GM12873 (cell line): ENCODE measurements around the gene PDE8B.

Source experiments
- TF ChIP-seq, protein P1 (sequence below): IDR thresholded peaks from 2 replicates; pipeline ENCODE4 v1.5.1; 2012; ENCODE audit warnings: low read depth, mild to moderate bottlenecking, moderate library complexity, low read length, control low read depth; ENCODE audit not compliant: insufficient read depth; ENCODE audit errors: missing control alignments

PDE8B gene

DNA sequence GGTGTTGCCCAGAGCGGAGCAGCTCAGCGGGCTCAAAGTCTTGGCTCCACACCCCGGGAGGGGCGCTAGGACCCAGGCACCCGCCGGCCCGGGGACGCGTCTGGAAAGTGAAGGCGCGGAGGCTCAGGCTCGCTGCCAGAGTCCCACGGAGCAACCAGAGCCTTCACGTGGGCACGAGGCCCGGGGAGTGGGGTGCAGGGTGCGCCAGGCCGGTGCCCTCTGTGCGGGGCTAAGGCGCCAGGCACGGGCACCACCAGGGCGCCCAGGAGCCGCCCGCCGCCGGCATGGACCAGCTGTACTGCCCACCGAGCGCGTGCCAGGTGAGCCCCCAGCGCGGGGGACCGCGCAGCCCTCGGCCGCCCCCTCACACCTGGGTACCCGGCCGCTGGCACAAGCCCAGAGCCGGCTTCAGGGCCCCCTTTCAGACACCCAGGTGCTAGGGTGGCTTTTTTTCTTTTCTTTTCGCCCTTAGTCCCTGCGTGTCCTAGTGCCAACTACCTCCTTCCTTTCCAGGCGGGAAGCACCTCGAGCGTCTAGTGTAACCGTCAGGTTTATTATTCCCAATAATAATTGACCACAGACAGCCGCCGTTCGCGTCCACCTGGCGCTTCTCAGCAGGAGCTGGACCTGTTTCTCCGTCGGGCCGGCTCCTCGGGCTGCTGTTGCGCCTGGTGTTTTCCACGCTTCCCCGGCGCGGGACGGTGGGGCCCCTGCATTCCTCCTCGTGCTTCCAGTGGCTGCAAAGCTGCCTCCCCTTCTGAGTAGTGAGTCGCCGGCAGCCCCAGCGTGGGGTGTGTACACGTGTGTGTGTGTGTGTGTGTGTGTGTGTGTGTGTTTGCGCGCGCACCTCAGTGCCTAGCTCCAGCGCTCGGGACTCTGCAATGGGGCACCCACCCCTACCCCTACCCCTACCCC, 30.1 kb upstream of the PDE8B start:
- TF ChIP-seq, protein P1, sequence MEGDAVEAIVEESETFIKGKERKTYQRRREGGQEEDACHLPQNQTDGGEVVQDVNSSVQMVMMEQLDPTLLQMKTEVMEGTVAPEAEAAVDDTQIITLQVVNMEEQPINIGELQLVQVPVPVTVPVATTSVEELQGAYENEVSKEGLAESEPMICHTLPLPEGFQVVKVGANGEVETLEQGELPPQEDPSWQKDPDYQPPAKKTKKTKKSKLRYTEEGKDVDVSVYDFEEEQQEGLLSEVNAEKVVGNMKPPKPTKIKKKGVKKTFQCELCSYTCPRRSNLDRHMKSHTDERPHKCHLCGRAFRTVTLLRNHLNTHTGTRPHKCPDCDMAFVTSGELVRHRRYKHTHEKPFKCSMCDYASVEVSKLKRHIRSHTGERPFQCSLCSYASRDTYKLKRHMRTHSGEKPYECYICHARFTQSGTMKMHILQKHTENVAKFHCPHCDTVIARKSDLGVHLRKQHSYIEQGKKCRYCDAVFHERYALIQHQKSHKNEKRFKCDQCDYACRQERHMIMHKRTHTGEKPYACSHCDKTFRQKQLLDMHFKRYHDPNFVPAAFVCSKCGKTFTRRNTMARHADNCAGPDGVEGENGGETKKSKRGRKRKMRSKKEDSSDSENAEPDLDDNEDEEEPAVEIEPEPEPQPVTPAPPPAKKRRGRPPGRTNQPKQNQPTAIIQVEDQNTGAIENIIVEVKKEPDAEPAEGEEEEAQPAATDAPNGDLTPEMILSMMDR: no peak

DNA sequence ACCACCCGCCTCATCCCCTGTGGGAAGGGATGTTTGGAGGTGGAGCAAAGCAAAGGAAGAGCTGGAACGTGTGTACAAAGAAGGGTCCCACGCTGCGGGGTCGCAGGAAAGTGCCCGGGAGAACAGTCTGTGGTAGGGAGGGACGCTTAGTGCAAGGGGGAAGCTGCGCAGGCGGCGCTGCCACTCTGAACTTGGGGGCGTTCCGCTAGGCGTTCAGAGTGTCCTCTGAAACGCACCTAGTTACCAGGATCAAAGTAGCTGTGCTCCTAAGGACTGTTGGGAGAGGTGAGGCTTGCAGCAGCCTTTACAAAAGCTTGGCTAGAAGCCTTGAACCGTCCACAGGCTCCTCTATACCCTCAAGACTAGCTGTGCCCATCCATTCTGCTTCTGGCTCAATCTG, 29.3 kb upstream of the PDE8B start:
- TF ChIP-seq, protein P1: no peak

DNA sequence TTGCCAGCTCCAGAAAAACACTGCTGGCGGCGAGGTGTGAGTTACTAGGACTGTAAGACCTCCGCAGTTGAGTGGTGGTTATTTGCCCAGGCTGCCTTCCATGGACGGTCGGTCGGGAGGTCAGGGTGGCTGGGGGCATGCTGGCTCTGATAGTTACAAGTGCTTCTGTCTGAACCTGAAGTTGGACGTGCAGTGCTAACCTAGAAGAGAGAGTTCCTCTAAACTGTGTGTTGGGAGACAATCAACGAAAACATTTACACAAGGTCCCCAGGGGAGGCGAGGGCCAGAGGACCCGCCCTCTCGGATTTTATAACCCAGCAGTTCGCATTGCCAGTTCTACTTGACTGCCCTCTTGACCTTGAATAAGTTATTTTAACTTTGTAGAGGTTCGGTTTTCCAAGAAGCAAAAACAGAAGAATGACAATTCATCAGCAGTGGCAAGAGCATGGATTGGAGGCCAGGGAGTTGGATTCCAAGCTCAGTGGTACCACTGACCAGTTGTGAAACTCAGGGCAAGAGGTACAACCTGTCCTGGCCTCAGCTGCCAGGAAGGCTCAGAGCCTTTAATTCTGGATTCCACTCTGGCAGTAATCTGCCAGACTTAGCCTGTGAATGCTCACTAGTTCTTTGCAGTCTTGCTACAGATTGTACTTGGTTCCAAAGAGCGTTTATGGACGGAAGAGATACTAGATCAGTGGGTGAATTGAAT, 28.7 kb upstream of the PDE8B start:
- TF ChIP-seq, protein P1: no peak

DNA sequence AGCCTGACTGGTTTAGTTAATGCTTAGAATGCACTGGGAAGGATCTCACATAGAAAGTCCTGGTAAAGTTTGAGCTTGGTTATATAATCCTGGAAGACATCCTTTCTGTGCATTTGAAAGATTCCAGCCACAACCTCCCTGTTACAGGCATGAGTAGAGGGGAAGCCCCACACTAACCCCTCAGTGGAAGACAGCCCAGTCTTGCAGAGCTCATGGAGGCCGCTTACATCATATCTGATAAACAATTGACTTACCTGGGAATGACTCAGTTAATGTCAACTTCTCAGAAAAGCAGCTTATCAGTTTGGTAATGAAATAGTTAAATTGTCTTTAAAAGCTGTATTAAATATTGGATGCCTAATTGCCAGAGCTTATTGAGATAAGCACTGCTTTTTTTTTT, 28.1 kb upstream of the PDE8B start:
- TF ChIP-seq, protein P1: no peak

DNA sequence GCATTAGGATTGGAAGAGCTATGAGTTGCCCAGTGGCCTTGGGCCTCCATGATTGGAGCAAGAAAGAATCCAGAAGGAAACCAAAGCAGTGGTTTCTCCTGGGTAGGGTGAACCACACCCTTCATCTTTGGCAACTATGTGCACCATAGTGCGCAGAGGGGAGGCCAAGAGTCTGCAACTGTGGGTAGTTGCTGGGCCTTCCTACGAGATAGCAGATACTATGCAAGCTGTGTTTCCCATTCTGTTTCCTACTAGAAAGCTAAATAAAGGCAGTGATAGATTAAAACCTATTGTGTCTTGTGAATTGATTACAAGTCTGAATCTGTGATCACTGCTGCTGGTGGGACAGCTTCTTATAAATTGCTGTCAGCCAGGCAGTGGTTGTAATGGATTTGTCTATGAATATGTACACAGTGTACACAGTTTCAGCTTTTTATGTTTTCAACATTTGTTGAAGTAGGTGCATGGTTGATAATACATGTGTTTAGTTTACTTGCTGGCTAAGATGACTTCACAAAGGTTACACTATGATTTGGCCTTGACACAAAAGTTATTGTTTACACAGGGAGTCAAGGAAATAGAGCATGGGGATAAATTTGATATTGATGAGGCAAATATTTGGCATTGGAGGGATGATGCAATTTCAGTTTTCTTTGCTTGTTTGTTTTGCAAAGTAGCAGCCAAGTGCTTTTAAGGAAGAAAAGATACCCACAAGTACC, 23.7 kb upstream of the PDE8B start:
- TF ChIP-seq, protein P1: no peak

DNA sequence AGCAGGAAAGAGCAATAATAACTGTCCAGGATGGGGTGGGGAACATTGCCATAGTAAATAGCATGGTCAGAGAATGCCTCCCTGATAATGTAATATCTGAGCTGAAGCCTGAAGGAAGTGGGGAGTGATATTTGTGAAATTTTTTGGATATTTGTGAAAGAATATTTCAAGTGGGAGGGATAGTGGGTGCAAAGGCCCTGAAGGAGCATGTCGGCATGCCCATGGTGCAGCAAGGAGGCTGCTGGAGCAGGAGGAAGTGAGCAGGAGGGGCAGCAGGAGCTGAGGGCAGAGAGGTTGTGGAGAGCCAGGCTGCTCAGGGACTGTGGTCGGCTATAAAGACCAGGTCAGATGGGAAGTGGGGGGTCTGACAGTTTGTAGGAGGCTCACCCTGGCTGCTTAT, 21.1 kb upstream of the PDE8B start:
- TF ChIP-seq, protein P1: no peak
